Measurements from ENCODE around the gene WDR17.

DNA sequence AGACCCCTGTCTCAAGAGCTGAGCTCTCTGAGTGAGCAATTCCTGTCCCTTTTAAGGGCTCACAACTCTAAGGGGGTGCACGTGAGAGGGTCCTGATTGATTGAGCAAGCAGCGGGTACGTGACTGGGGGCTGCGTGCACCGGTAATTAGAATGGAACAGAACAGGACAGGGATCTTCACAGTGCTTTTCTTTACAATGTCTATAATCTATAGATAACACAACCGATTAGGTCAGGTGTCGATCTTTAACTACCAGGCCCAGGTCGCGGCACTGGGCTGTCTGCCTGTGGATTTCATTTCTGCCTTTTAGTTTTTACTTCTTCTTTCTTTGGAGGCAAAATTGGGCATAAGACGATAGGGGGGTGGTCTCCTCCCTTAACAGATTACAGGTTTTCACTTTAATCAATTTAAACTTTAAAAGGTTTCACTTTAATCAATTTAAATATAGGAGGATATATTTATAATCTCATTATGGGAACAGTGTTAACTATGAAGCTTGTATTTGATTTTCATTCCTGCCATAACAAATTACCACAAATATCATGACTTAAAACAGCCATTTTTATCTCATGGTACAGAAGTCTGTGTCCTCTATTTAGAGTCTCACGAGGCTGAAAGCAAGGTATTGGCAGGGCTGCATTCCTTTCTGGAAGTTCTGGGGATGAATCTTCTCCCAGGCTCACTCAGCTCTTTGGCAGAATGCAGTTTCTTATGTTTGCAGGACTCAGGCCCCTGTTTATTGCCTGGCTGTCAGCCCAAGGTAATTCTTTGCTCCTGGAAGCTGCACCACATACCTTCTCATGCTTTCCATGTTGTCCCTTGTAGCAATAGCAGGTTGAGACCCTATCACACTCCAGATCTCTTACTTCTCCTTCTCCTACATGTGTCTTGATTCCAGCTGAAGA is 124.5 kb downstream of the WDR17 start:
- TF ChIP-seq POLR2A (IDR thresholded peaks at IDR 0.05) (no peak), POLR2AphosphoS5 (IDR thresholded peaks at IDR 0.05) (no peak), EP300 (IDR thresholded peaks at IDR 0.05) (no peak)
- TF ChIP-seq, protein P1, sequence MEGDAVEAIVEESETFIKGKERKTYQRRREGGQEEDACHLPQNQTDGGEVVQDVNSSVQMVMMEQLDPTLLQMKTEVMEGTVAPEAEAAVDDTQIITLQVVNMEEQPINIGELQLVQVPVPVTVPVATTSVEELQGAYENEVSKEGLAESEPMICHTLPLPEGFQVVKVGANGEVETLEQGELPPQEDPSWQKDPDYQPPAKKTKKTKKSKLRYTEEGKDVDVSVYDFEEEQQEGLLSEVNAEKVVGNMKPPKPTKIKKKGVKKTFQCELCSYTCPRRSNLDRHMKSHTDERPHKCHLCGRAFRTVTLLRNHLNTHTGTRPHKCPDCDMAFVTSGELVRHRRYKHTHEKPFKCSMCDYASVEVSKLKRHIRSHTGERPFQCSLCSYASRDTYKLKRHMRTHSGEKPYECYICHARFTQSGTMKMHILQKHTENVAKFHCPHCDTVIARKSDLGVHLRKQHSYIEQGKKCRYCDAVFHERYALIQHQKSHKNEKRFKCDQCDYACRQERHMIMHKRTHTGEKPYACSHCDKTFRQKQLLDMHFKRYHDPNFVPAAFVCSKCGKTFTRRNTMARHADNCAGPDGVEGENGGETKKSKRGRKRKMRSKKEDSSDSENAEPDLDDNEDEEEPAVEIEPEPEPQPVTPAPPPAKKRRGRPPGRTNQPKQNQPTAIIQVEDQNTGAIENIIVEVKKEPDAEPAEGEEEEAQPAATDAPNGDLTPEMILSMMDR (IDR thresholded peaks at IDR 0.05) = no peak
